CD8-positive, alpha-beta memory T cell (primary cell): Measurements from ENCODE around the gene MRPL54. TPM values are rescaled to one million over a fixed set of nuclear protein-coding genes. Genes with fewer than 3 reads are reported as not detected.
A peak's percentile ranks its signal among the peaks of the same experiment; 100 is the strongest.
"Not testable (repeated sequence)": the region's sequence is repeated elsewhere in the genome, so short reads cannot be mapped to it uniquely, and the experiment has no call there.

Experiments used
- CTCF ChIA-PET: fragments of 350-600 bp; sonication (Branson Sonifier 250); formaldehyde crosslinking; loops from one replicate; lab custom pipeline; 2021; ENCODE audit warnings: antibody characterized with exemption; lab: Charles Lee
- POLR2A ChIA-PET: fragments of 350-600 bp; sonication (Branson Sonifier 250); formaldehyde crosslinking; loops from one replicate; lab custom pipeline; 2021; ENCODE audit warnings: antibody characterized with exemption; lab: Charles Lee
- DNase-seq, 5 donors: peaks; one replicate each; pipeline versions ENCODE4 v3.0.0 to v3.0.0-alpha.2; 2020 to 2022; ENCODE audit warnings: mixed read lengths in 1 of 5
- H3K27ac ChIP-seq: one replicate; pipeline ENCODE4 v1.7.0; 2013; ENCODE audit warnings: low read depth, mild to moderate bottlenecking, low read length, moderate library complexity
- H3K27me3 ChIP-seq: 2 replicates; pipeline ENCODE4 v1.7.0; 2013; ENCODE audit warnings: low read length, mild to moderate bottlenecking; ENCODE audit not compliant: insufficient read depth, poor library complexity, severe bottlenecking
- H3K36me3 ChIP-seq: 2 replicates; pipeline ENCODE4 v1.7.0; 2013; ENCODE audit warnings: mild to moderate bottlenecking, low read length, moderate library complexity; ENCODE audit not compliant: insufficient read depth
- H3K4me1 ChIP-seq: 2 replicates; pipeline ENCODE4 v1.7.0; 2013; ENCODE audit warnings: mild to moderate bottlenecking, low read length, moderate library complexity; ENCODE audit not compliant: insufficient read depth
- H3K4me3 ChIP-seq: 2 replicates; pipeline ENCODE4 v1.7.0; 2013; ENCODE audit warnings: mild to moderate bottlenecking, low read length
- H3K9me3 ChIP-seq: 2 replicates; pipeline ENCODE4 v1.7.0; 2013; ENCODE audit warnings: mild to moderate bottlenecking, low read length
- H3K27ac Mint-ChIP-seq, 8 donors: one replicate each; pipeline ENCODE4 v1.8.0; 2020 to 2021; ENCODE audit warnings: mixed read lengths in 8 of 8, mild to moderate bottlenecking in 6 of 8, inconsistent platforms in 3 of 8, moderate library complexity in 3 of 8
- H3K27me3 Mint-ChIP-seq, 2 donors: one replicate each; pipeline ENCODE4 v1.8.0; 2020 to 2021; ENCODE audit warnings: mixed read lengths in 2 of 2, mild to moderate bottlenecking in 1 of 2, moderate library complexity in 1 of 2
- H3K36me3 Mint-ChIP-seq, 3 donors: one replicate each; pipeline ENCODE4 v1.8.0; 2020 to 2021; ENCODE audit warnings: mixed read lengths in 3 of 3, inconsistent platforms in 1 of 3, mild to moderate bottlenecking in 1 of 3
- H3K4me1 Mint-ChIP-seq, 3 donors: one replicate each; pipeline ENCODE4 v1.8.0; 2020 to 2021; ENCODE audit warnings: mixed read lengths in 3 of 3, inconsistent platforms in 1 of 3, mild to moderate bottlenecking in 1 of 3
- H3K4me3 Mint-ChIP-seq, 7 donors: one replicate each; pipeline ENCODE4 v1.8.0; 2020 to 2021; ENCODE audit warnings: mixed read lengths in 7 of 7, mild to moderate bottlenecking in 6 of 7, moderate library complexity in 4 of 7, inconsistent platforms in 2 of 7
- H3K9me3 Mint-ChIP-seq, 5 donors: one replicate each; pipeline ENCODE4 v1.8.0; 2020 to 2022; ENCODE audit warnings: mixed read lengths in 5 of 5, mild to moderate bottlenecking in 3 of 5, moderate library complexity in 2 of 5, inconsistent platforms in 1 of 5
- polyA plus RNA-seq: library from polyadenylated mRNA; unstranded; fragments of 300-500 nt; fragmentation: Illumina TruSeq; gene quantifications from one replicate; pipeline ENCODE4 v1.2.3, GENCODE V29; 2021
- total RNA-seq, 2 experiments: library from RNA; stranded (reverse); gene quantifications; one replicate each; pipeline ENCODE4 v1.2.3, GENCODE V29; 2021

Gene MRPL54
- total and polyA plus RNA-seq, 3 experiments from 2014 or later = 85.0 to 113 (median 95.3) TPM

DNA sequence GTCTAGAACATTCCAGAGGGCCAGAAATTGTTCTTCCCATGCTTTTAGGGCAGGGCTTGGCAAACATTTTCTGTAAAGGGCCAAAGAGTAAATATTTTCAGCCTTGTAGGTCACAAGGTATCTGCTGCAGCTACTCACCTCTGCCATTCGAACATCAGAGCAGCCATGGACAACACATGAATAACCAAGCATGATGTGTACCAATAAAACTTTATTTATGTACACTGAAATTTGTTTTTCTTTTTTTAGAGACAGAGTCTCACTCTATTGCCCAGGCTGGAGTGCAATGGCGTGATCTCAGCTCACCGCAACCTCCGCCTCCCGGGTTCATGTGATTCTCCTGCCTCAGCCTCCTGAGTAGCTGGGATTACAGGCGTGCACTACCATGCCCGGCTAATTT is 4.8 kb upstream of the MRPL54 start:
- Mint-ChIP-seq H3K4me1 (peaks cover 42 to 70% (median 46%) of the 10 kb centered on the region in 3 donors), H3K4me3 (peak overlapping the region in 1 of 7 donors; percentile 32), H3K36me3 (peaks cover 0 to 69% (median 2%) of the 10 kb centered on the region in 3 donors)
- H3K27ac ChIP-seq, POLR2A ChIA-PET, H3K36me3 ChIP-seq, H3K27me3 Mint-ChIP-seq, H3K27me3 ChIP-seq, H3K4me3 ChIP-seq, H3K27ac Mint-ChIP-seq, H3K9me3 Mint-ChIP-seq, DNase-seq, H3K9me3 ChIP-seq: not testable (repeated sequence)
- peaks cover 31% of the 10 kb centered on the region for H3K4me1 ChIP-seq
- CTCF ChIA-PET = interaction anchor here (1.6 to 9.5 kb wide), 2 partner anchors 36 to 65 kb away, joined by 4 to 63 read pairs; no protein-coding TSS in a partner anchor

DNA sequence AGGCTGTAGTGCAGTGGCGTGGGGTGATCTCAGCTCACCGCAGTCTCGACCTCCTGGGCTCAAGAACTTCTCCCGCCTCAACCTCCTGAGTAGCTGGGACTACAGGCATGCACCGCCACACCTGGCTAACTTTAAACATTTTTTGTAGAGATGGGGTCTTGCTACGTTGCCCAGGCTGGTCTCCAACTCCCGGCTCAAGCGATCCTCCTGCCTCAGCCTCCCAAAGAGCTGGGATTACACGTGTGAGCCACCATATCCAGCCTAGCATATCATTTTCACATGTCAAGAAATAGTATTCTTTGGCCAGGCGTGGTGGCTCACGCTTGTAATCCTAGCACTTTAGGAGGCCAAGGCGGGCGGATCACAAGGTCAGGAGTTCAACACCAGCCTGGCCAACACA is 4.2 kb upstream of the MRPL54 start:
- H3K9me3 ChIP-seq, H3K27me3 Mint-ChIP-seq, POLR2A ChIA-PET, H3K36me3 ChIP-seq, H3K9me3 Mint-ChIP-seq, H3K27ac ChIP-seq, H3K4me3 ChIP-seq, H3K27me3 ChIP-seq, DNase-seq: not testable (repeated sequence)
- H3K4me3 Mint-ChIP-seq = peak overlapping the region in 3 of 7 donors; percentile 11 to 63 (median 12)
- peaks cover 0 to 68% (median 4%) of the 10 kb centered on the region in 3 donors for H3K36me3 Mint-ChIP-seq
- peaks cover 35% of the 10 kb centered on the region for H3K4me1 ChIP-seq
- H3K4me1 Mint-ChIP-seq = peaks cover 48 to 76% (median 52%) of the 10 kb centered on the region in 3 donors
- CTCF ChIA-PET = interaction anchor here (1.6 to 9.5 kb wide), 2 partner anchors 36 to 64 kb away, joined by 4 to 63 read pairs; no protein-coding TSS in a partner anchor
- peak overlapping the region in 1 of 8 donors; percentile 66 for H3K27ac Mint-ChIP-seq

DNA sequence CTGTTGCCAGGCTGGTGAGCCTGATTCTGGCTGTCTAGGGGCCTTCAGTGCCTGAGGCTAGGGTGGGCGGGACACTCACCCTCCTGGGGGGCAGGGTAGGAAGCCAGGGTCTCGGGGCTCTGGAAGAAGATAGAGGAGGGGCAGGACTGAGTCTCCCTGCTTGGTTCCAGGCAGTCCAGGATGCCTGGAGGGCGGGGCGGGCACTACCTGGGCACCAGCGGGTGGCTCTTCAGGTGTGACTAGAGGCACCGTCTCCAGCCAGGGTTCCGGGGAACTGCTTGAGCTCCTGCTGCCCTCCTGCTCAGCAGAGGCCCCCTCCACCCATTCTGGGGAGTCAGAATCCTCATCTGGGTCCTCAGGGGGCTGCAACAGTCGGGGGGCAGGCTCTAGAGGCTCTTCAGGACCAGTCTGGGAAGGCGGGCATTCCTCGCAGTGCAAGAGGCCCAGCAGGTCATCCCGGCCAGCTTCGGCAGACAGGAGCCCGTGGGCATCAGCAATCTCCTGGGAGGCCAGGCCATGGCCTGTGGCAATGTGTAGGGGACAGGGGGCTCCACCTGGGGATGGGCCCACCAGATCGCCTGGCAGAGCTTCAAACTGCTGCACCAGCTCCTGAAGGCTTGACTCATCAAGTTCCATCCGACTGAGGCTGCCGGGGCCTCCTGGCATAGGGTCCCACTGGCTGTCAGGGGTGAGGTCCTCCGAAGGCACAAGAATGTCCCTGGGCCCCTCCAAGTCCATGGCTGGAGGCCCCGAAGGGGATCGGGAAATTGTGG is 2.8 kb upstream of the MRPL54 start:
- Mint-ChIP-seq H3K4me3 (peak overlapping the region; percentile 44 to 98 (median 97)), H3K27me3 (peaks cover 0 to 7% of the 10 kb centered on the region in 2 donors), H3K27ac (peak overlapping the region in 6 of 8 donors; percentile 7 to 99 (median 70)), H3K36me3 (peaks cover 0 to 58% (median 4%) of the 10 kb centered on the region in 3 donors), H3K9me3 (peaks cover 0 to 4% (median 0%) of the 10 kb centered on the region in 5 donors), H3K4me1 (peaks cover 47 to 75% (median 53%) of the 10 kb centered on the region in 3 donors)
- Histone ChIP-seq H3K36me3 (no peaks in the 10 kb centered on the region), H3K9me3 (no peaks in the 10 kb centered on the region), H3K27ac (no peak overlapping the region), H3K27me3 (no peaks in the 10 kb centered on the region), H3K4me3 (no peak overlapping the region), H3K4me1 (peaks cover 37% of the 10 kb centered on the region)
- ChIA-PET POLR2A (interaction anchor here (0.6 to 1.9 kb wide), 2 partner anchors 36 to 62 kb away, joined by 3 to 8 read pairs; no protein-coding TSS in a partner anchor), CTCF (interaction anchor here (0.7 to 9.5 kb wide), 2 partner anchors 25 to 63 kb away, joined by 3 to 63 read pairs; no protein-coding TSS in a partner anchor)
- DNase-seq = no peak

DNA sequence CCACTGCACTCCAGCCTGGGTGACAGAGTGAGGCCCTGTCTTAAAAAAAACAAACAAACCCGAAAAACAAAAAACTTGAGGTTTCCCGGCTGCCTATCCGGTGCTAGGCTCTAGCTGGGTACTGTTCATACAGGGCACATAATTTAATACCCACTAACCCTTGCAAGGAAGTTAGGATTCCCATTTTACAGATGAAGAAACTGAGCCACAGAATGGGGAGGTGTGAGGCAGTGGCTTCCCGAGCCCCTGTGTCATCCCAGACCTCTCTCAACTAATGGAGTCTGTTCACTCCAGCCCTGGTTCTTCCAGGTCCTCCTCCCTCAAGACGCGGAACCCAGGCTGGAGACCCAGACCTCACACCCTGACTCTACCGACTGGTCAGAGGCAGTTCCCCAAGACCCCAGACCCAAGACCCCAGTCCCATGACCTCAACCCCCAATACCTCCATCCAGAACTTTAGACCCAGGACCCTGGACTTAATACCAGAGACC is 1.6 kb upstream of the MRPL54 start:
- Mint-ChIP-seq H3K9me3 (peaks cover 0 to 4% (median 0%) of the 10 kb centered on the region in 5 donors), H3K4me3 (peak overlapping the region; percentile 87 to 98 (median 97)), H3K27ac (peak overlapping the region; percentile 86 to 100 (median 99)), H3K4me1 (peaks cover 39 to 66% (median 43%) of the 10 kb centered on the region in 3 donors), H3K27me3 (peaks cover 0 to 7% of the 10 kb centered on the region in 2 donors), H3K36me3 (peaks cover 0 to 47% (median 3%) of the 10 kb centered on the region in 3 donors)
- Histone ChIP-seq H3K36me3 (peaks cover 5% of the 10 kb centered on the region), H3K4me3 (peak overlapping the region; percentile 81), H3K27ac (peak overlapping the region; percentile 98), H3K4me1 (peaks cover 37% of the 10 kb centered on the region), H3K9me3 (no peaks in the 10 kb centered on the region), H3K27me3 (no peaks in the 10 kb centered on the region)
- ChIA-PET POLR2A (interaction anchor here (0.6 to 2.4 kb wide), 4 partner anchors 52 to 247 kb away, joined by 3 to 29 read pairs (median 6); partner anchors contain the start of gene PIAS4), CTCF (interaction anchor here (0.7 to 9.5 kb wide), 9 partner anchors 20 to 227 kb away, joined by 3 to 63 read pairs (median 4); partner anchors contain the start of gene MATK)
- DNase-seq = peak in 2 of 5 donors; percentile 44 to 47

DNA sequence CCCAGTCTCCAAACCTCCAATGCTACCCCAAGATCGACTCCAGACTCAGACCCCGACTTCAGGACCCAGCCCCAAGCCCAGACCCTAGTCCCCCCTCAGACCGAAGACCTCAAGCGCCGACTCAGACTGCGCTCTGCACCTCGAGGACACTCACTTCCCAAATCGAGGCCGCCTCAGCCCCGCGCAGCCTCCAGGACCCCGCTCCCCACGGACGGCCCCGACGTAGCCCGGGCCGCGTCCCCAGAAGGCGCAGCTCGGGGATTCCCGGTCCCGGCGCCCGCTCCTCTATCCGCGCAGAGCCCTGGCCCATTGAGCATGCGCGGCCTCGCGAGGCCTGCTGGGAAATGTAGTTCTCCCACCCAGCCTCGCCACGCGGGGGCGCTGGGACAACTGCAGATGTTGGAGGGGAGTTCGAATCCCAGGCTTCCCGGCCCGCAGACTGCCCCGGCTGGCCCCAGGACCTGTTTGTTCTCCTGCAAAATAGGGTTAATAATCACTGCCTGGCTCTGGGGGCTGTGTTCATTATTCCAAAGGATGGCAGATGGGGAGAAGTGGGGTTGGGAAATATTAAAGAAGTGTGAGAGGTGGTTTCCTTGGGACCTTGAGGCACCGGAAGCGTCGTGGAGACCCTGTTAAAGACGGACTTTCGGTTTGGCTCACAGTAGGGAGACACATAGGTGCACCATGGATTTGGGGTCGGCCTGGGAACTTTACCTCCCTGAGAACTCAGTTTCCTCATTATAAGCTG is 926 bp upstream of the MRPL54 start, which contains the start of gene APBA3:
TSS of gene APBA3 (minus strand) at position 311 of the 748 bp plus-strand sequence. CDS start 1,428 bp downstream, outside the sequence.
- Mint-ChIP-seq H3K4me1 (peaks cover 42 to 68% (median 44%) of the 10 kb centered on the region in 3 donors), H3K9me3 (peaks cover 0 to 4% (median 0%) of the 10 kb centered on the region in 5 donors), H3K27ac (peak within 1 kb of the TSS; percentile 100), H3K4me3 (peak within 1 kb of the TSS; percentile 96 to 99 (median 98)), H3K27me3 (peaks cover 0 to 7% of the 10 kb centered on the region in 2 donors), H3K36me3 (peaks cover 0 to 51% (median 2%) of the 10 kb centered on the region in 3 donors)
- DNase-seq = peak; percentile 91 to 95 (median 92)
- CTCF ChIA-PET = interaction anchor here (1.0 to 9.5 kb wide), 17 partner anchors 12 to 226 kb away, joined by 3 to 63 read pairs (median 6); partner anchors contain the start of gene MATK
- Histone ChIP-seq H3K27me3 (no peaks in the 10 kb centered on the region), H3K4me1 (peaks cover 41% of the 10 kb centered on the region), H3K4me3 (peak within 1 kb of the TSS; percentile 98), H3K9me3 (no peaks in the 10 kb centered on the region), H3K27ac (peak within 1 kb of the TSS; percentile 100), H3K36me3 (peaks cover 5% of the 10 kb centered on the region)
- POLR2A ChIA-PET = interaction anchor here (0.8 to 2.4 kb wide), 6 partner anchors 20 to 485 kb away, joined by 3 to 29 read pairs (median 6); partner anchors contain the start of gene YJU2

DNA sequence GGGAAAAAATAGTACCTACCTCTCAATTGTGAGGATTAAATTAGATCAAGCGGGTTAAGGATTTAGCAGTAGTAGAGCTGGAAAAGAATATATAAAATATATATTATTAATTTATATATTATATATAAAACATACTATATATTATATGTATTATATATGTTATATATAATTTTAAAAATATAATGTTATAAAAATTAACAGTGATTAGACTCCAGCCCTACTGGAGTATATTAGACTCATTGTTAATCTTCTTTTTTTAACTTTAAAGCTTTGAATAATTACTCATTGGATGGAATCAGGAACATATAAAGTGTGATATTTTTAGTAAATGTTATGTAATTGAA is 380 bp upstream of the MRPL54 start:
- Histone ChIP-seq H3K9me3 (no peaks in the 10 kb centered on the region), H3K4me3 (peak overlapping the region; percentile 98), H3K4me1 (peaks cover 45% of the 10 kb centered on the region), H3K36me3 (peaks cover 5% of the 10 kb centered on the region), H3K27me3 (no peaks in the 10 kb centered on the region), H3K27ac (peak overlapping the region; percentile 100)
- Mint-ChIP-seq H3K27me3 (peaks cover 0 to 7% of the 10 kb centered on the region in 2 donors), H3K27ac (peak overlapping the region; percentile 100), H3K9me3 (peaks cover 0 to 4% (median 0%) of the 10 kb centered on the region in 5 donors), H3K4me3 (peak overlapping the region; percentile 96 to 99 (median 98)), H3K36me3 (peaks cover 0 to 49% (median 2%) of the 10 kb centered on the region in 3 donors), H3K4me1 (peaks cover 38 to 66% (median 42%) of the 10 kb centered on the region in 3 donors)
- CTCF ChIA-PET = interaction anchor here (0.8 to 9.5 kb wide), 18 partner anchors 13 to 226 kb away, joined by 3 to 63 read pairs (median 6); partner anchors contain the start of gene MATK
- no peak for DNase-seq
- POLR2A ChIA-PET = interaction anchor here (0.5 to 2.4 kb wide), 14 partner anchors 10 to 1503 kb away, joined by 3 to 29 read pairs (median 6); partner anchors contain the start of genes DAPK3, EEF2 and YJU2

DNA sequence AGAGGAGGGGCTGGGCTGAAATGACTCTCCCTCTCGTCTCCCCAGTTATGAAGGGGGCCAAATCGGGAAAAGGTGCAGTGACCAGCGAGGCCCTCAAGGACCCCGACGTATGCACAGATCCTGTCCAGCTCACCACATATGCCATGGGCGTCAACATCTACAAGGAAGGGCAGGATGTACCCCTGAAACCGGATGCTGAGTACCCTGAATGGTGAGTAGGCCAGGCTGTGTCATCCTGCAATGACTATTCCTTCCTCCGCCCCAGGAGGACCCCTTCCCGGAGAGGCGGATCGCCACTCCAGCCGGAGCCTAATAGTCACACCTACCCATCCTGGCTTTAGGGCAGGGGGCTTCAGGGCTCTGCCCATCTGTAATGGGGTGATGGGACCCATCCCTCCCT is 2.6 kb downstream of the MRPL54 start:
- H3K4me3 ChIP-seq = no peak overlapping the region
- Mint-ChIP-seq H3K4me3 (peak overlapping the region in 1 of 7 donors; percentile 27), H3K27ac (no peak overlapping the region), H3K4me1 (peaks cover 32 to 45% (median 35%) of the 10 kb centered on the region in 3 donors), H3K9me3 (peaks cover 0 to 4% (median 0%) of the 10 kb centered on the region in 5 donors), H3K36me3 (peaks cover 0 to 51% (median 5%) of the 10 kb centered on the region in 3 donors), H3K27me3 (peaks cover 0 to 7% of the 10 kb centered on the region in 2 donors)
- no peaks in the 10 kb centered on the region for H3K27me3 ChIP-seq
- ChIA-PET POLR2A (no interaction called here), CTCF (no interaction called here)
- no peak overlapping the region for H3K27ac ChIP-seq
- DNase-seq = no peak
- H3K36me3 ChIP-seq = peaks cover 5% of the 10 kb centered on the region
- no peaks in the 10 kb centered on the region for H3K9me3 ChIP-seq
- H3K4me1 ChIP-seq = peaks cover 30% of the 10 kb centered on the region
